Lung (tissue), 12 donors: ENCODE measurements around the gene SUZ12. TPM values are rescaled to one million over a fixed set of nuclear protein-coding genes. Genes with fewer than 3 reads are reported as not detected.
"Not testable (repeated sequence)": the region's sequence is repeated elsewhere in the genome, so short reads cannot be mapped to it uniquely, and the experiment has no call there.

Experiments
- ATAC-seq: fragments of 200-7000 bp; cut with Tn5 transposase; one replicate; pipeline ENCODE4 v1.9.1; 2020; ENCODE audit warnings: moderate number of reproducible peaks; ENCODE audit not compliant: insufficient read depth, low FRiP score
- DNase-seq, 3 donors: peaks; one replicate each; pipeline ENCODE4 v3.0.0-alpha.2; 2013 to 2017
- H3K27ac ChIP-seq, 2 donors: one replicate each; pipeline ENCODE4 v1.5.1; 2013; ENCODE audit warnings: mild to moderate bottlenecking in 2 of 2, moderate library complexity in 2 of 2, control low read depth in 1 of 2, inconsistent platforms in 1 of 2, low read depth in 1 of 2, low read length in 1 of 2
- H3K27me3 ChIP-seq, 3 donors: one replicate each; pipeline ENCODE4 v1.5.1; 2013; ENCODE audit warnings: low read length in 2 of 3; ENCODE audit not compliant: control insufficient read depth in 3 of 3, insufficient read depth in 3 of 3
- H3K36me3 ChIP-seq, 4 donors: one replicate each; pipeline ENCODE4 v1.5.1; 2013; ENCODE audit warnings: low read length in 4 of 4, mild to moderate bottlenecking in 1 of 4, moderate library complexity in 1 of 4; ENCODE audit not compliant: control insufficient read depth in 4 of 4, insufficient read depth in 4 of 4
- H3K4me1 ChIP-seq, 5 donors: one replicate each; pipeline ENCODE4 v1.5.1; 2013; ENCODE audit warnings: low read length in 5 of 5, mild to moderate bottlenecking in 2 of 5, moderate library complexity in 1 of 5; ENCODE audit not compliant: control insufficient read depth in 5 of 5, insufficient read depth in 5 of 5
- H3K4me3 ChIP-seq: one replicate; pipeline ENCODE4 v1.5.1; 2013; ENCODE audit warnings: mild to moderate bottlenecking, control low read depth, moderate library complexity
- H3K9ac ChIP-seq, 2 donors: one replicate each; pipeline ENCODE4 v1.5.1; 2013; ENCODE audit warnings: low read length in 2 of 2, control low read depth in 1 of 2; ENCODE audit not compliant: insufficient read depth in 1 of 2
- H3K9me3 ChIP-seq, 4 donors: one replicate each; pipeline ENCODE4 v1.5.1; 2013; ENCODE audit warnings: low read length in 3 of 4, mild to moderate bottlenecking in 1 of 4, moderate library complexity in 1 of 4; ENCODE audit not compliant: control insufficient read depth in 4 of 4, insufficient read depth in 3 of 4
- CTCF ChIP-seq: IDR thresholded peaks from 2 replicates; pipeline ENCODE4 v1.5.1; 2012; ENCODE audit warnings: mild to moderate bottlenecking; ENCODE audit errors: control extremely low read depth, extremely low read depth
- WGBS, 2 donors: extraction: QIAGEN DNeasy Blood & Tissue Kit; methylation state at CpG; one replicate each; pipeline ENCODE4 v1.1.7; 2013; 5-methylcytosine and 5-hydroxymethylcytosine counted together
- polyA plus RNA-seq, 2 donors: library from polyadenylated mRNA; stranded (reverse); fragments of 200-250 nt; gene quantifications; one replicate each; pipeline ENCODE4 v1.2.1, GENCODE V29; 2013
- total RNA-seq, 2 donors: library from RNA; depleted of rRNA in 1 of 2; stranded (reverse); fragments of >200 nt in 1 of 2; gene quantifications; one replicate each; pipeline ENCODE4 v1.2.1, GENCODE V29; 2014 to 2021
- donor health status: control.
- donor health status: control.
- donor health status: Bipolar disorder and iron deficiency.
- donor health status: healthy.
- donor health status: DM: yes; HTN: yes; CAD: no.

SUZ12 gene
- total and polyA plus RNA-seq, 4 donors: 11.6 to 44.7 (median 16.2) TPM

DNA sequence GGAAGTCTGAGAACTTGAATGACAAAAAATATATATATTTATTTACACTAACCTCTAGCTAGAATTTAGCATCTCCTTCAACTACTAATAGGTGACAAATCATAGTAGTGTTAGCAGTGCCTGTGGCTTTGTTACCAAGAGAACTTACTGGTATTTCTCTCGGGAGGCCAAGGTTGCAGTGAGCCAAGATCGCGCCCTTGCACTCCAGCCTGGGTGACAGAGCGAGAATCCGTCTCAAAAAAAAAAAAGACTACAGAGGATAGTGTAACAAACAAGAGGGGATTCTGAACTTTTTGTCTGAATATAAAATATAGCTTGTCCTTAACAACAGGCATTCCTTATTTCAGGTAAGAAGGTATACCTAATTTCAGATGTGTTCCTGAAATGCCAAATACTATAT is 1.3 kb upstream of the SUZ12 start:
- H3K9me3 ChIP-seq: no peaks in the 10 kb centered on the region
- no peak for DNase-seq
- no peak for TF ChIP-seq CTCF
- WGBS, 2 donors: 93 to 95% methylated on average over 5 of the region's 5 CpGs
- ATAC-seq: no peak
- no peaks in the 10 kb centered on the region for H3K27me3 ChIP-seq
- no peak overlapping the region for H3K4me3 ChIP-seq
- no peak overlapping the region for H3K9ac ChIP-seq
- H3K4me1 ChIP-seq: peaks cover 0 to 3% (median 0%) of the 10 kb centered on the region in 5 donors
- H3K27ac ChIP-seq: no peak overlapping the region
- no peaks in the 10 kb centered on the region for H3K36me3 ChIP-seq

DNA sequence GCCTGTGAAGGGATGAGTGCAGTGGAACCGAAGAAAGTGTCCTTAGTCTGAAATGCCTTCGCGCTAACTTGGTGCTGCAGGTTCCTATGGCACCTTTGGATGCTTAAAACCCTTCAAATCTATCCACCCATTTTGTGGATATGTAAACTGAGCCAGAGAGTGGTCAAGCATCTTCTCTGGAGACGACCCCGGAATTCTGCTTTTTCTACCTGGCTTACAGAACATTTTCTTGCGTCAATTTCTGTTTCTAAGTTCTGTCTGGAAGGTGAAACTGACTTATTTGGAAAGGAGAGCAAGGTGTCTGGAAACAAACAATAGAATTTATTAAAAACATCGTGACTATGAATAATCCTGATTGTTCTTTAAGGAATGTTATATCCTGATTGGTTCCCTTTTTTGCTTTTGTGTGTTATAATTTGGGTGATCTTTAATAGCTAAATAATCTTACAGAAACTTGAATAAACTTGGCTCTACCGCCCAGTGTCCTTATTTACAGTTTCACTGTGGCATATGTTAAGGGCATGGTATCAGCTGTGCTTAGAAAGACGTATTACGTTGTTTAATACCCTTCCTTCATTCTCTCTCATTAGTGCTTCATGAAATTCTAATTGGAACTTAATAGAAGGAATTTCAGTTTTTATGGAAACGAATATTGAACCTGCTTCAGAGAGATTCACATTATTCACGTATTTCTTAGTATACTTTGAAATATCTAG is 1.3 kb downstream of the SUZ12 start:
- peak in 1 of 3 donors; percentile 11 for DNase-seq
- Histone ChIP-seq H3K4me3 (peak overlapping the region; percentile 31), H3K9ac (peak overlapping the region in 1 of 2 donors; percentile 42)
- not testable (repeated sequence) for H3K36me3 ChIP-seq, H3K27me3 ChIP-seq, H3K9me3 ChIP-seq, ATAC-seq, H3K4me1 ChIP-seq, H3K27ac ChIP-seq
- WGBS, 2 donors: 11 to 15% methylated on average over 9 of the region's 12 CpGs

DNA sequence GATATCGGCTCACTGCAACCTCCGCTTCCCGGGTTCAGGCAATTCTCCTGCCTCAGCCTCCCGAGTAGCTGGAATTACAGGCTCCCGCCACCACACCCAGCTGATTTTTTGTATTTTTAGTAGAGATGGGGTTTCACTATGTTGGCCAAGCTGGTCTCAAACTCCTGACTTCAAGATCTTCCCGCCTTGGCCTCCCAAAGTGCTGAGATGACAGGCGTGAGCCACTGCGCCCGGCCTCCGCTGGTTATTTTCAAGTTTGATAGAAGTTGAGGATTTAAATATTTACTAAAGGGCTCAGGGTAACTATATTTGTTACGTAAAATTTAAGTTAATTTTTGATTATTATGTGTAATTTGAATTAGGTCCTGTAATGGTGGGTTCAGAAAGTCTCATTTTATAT is 5.1 kb downstream of the SUZ12 start:
- not testable (repeated sequence) for H3K9ac ChIP-seq, ATAC-seq, H3K4me1 ChIP-seq, H3K36me3 ChIP-seq, H3K9me3 ChIP-seq, H3K27ac ChIP-seq, DNase-seq, H3K27me3 ChIP-seq, H3K4me3 ChIP-seq
- WGBS, 2 donors: 94 to 96% methylated on average over 10 to 11 of the region's 11 CpGs

GRCh38 chr17:31942396-31942795 is 5.6 kb downstream of the SUZ12 start:
- not testable (repeated sequence) for H3K36me3 ChIP-seq, H3K4me1 ChIP-seq, ATAC-seq, H3K9me3 ChIP-seq, H3K27me3 ChIP-seq, H3K9ac ChIP-seq, DNase-seq, H3K27ac ChIP-seq, H3K4me3 ChIP-seq
- WGBS, 2 donors: 90 to 97% methylated on average over 7 of the region's 7 CpGs

DNA sequence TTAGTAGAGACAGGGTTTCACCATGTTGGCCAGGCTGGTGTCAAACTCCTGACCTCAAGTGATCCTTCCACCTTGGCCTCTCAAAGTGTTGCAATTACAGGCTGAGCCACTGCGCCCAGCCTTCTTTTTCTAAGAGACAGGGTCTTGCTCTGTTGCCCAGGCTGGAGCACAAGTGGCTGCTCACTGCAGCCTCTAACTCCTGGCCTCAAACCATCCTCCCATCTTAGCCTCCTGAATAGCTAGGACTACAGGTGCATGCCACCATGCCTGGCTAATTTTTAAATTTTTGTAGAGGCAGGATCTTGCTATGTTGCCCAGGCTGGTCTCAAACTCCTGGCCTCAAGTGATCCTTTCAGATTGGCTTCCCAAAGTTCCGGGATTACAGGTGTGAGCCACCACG is 15.1 kb downstream of the SUZ12 start:
- not testable (repeated sequence) for ATAC-seq
- peaks cover 0 to 11% (median 8%) of the 10 kb centered on the region in 4 donors for H3K36me3 ChIP-seq

GRCh38 chr17:31964131-31964530 is 27.3 kb downstream of the SUZ12 start:
- not testable (repeated sequence) for DNase-seq, H3K27me3 ChIP-seq, H3K27ac ChIP-seq, H3K9ac ChIP-seq, H3K9me3 ChIP-seq, H3K4me1 ChIP-seq, ATAC-seq, H3K4me3 ChIP-seq
- peaks cover 0 to 12% (median 5%) of the 10 kb centered on the region in 4 donors for H3K36me3 ChIP-seq
- 94 to 97% methylated on average over 8 of the region's 8 CpGs for WGBS, 2 donors

More for the DNA sequence above, 15.1 kb downstream of the SUZ12 start:
- not testable (repeated sequence) for H3K9ac ChIP-seq, H3K4me1 ChIP-seq, H3K4me3 ChIP-seq, DNase-seq, H3K9me3 ChIP-seq, H3K27me3 ChIP-seq, H3K27ac ChIP-seq
- WGBS, 2 donors: 100% methylated on average over 3 of the region's 3 CpGs
